Panc1 (cell line): ENCODE data around the gene MORN4.

Experiments used
- POLR2AphosphoS5 ChIP-seq: IDR thresholded peaks from 2 replicates; pipeline ENCODE4 v1.6.1; 2012; ENCODE audit warnings: mild to moderate bottlenecking, low read depth, low read length, moderate library complexity
- TCF7L2 ChIP-seq: IDR thresholded peaks from 2 replicates; pipeline ENCODE4 v1.6.1; 2011; ENCODE audit warnings: mild to moderate bottlenecking, low read depth, low read length, inconsistent platforms
- TF ChIP-seq, protein P1 (sequence below): fragments of 450-650 bp; IDR thresholded peaks from 2 replicates; pipeline ENCODE4 v1.5.1; 2017; ENCODE audit warnings: mild to moderate bottlenecking

DNA sequence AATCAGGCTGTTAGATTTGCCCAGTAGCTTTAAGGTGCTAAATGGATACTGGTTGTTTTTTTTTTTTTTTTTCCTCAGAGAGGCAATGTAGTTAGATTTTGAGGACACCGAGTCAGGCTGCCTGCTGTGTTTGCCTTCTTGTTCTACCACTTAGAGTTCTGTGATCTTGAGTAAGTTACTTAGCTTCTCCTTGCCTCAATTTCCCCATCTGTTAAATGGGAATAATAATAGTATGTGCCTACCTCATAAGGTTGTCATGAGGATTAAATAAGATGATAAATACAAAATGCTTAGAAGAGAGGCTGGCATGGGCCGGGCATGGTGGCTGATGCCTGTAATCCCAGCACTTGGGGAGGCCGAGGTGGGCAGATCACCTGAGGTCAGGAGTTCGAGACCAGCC lies 14.6 kb downstream of the MORN4 start:
- TF ChIP-seq, protein P1, sequence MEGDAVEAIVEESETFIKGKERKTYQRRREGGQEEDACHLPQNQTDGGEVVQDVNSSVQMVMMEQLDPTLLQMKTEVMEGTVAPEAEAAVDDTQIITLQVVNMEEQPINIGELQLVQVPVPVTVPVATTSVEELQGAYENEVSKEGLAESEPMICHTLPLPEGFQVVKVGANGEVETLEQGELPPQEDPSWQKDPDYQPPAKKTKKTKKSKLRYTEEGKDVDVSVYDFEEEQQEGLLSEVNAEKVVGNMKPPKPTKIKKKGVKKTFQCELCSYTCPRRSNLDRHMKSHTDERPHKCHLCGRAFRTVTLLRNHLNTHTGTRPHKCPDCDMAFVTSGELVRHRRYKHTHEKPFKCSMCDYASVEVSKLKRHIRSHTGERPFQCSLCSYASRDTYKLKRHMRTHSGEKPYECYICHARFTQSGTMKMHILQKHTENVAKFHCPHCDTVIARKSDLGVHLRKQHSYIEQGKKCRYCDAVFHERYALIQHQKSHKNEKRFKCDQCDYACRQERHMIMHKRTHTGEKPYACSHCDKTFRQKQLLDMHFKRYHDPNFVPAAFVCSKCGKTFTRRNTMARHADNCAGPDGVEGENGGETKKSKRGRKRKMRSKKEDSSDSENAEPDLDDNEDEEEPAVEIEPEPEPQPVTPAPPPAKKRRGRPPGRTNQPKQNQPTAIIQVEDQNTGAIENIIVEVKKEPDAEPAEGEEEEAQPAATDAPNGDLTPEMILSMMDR, result no peak
- TF ChIP-seq POLR2AphosphoS5, result no peak
- no peak for TF ChIP-seq TCF7L2
